OCI-M2 (cell line): Measurements from ENCODE around the gene TNS1.

Experiments used
- DNase-seq: peaks from one replicate; lab custom pipeline; 2025; ENCODE audit not compliant: unreplicated experiment; lab: John Stamatoyannopoulos, UW

TNS1 gene

GRCh38 chr2:217852555-217853211 is 150.1 kb downstream of the TNS1 start:
- no peak for DNase-seq

- no peak for DNase-seq
These were observed 151.4 kb downstream of the TNS1 start for GRCh38 chr2:217851191-217852020.

GRCh38 chr2:217849154-217849975 is 153.4 kb downstream of the TNS1 start:
- no peak for DNase-seq

DNA sequence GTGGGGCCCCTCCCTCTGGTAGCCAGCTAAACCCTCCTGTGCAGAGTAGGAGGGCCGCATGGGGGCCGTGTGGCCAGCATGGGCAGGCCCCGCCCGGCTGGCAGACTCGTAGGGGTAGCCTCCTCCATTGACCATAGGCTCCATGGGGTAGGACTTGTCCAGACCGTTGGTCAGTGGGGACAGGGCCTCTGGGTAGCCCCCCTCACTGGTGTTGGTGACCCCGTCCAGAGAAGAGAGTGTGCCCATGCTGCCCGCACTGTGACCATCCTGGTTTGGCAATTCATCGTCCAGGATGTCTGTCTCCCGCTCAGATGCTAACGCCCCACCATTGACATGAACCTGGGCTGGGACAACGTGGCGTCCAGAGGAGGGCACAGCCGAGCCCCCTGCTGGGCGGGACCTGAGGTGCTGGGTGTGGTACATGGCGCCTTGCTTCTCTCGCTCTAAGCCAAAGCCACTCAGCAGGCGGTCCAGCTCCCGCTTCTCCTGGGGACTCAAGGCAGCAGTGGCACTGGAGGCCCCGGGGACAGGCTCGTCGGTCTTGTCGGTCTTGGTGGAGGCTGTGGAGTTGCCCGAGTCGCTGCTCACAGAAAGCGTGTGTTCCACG is 154.3 kb downstream of the TNS1 start:
- DNase-seq = no peak

DNA sequence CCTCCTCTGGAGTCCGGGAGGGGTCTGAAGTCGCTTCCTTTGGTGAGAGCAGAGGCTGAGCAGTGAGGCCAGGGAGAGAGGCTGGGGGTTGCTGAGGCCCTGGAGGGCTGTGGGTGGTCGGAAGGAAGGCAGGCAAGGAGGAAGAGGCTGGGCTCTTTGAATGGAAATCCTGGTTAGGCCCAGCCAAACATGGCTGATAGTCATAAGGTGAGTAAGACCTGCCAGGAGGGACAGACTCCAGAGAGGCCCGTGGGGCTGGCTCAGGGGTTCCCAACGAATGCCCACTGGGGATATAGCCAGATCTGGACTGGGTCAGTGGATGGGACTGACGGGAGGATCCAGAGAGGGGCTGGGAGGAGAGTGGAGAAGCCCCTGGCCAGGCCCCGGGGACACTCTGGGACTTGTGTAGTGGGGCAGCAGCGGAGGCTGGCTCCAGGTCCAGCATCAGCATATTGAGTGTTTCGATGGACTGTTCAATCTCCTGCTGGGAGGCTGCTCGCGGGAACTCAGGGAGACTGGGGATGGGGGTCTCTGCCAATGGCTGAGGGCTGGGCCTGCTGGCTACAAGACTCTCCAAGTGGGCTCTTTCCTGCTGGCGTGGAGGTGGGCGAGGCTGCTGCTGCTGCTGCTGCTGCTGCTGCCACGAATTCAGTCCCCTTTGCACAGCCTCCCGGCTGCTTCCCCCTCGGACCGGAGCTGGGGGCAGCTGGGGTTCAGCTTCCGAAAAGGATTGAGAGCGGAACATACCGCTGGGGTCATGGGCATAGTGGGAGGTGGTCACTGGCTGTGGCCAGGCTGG is 155.0 kb downstream of the TNS1 start:
- DNase-seq = no peak

DNA sequence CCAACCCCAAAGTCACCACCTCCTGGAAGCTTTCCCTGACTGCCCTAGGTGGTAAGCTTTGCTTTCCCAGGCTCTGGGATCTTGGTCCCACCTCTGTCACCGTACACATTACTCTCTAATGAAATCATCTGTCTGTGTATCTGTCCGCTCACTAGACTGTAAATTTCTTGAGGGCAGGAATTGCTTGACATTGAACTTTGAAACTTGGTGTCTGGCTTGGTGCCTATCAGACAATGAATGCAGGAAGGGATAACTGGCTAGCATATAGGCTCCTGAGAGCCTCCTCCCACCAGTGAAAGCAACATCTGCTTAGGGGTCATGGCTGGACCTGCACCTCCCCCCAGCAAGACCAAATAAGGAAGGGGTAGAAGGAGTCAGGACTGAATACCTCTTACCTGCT is 155.7 kb downstream of the TNS1 start:
- no peak for DNase-seq

GRCh38 chr2:217846321-217846743 is 156.5 kb downstream of the TNS1 start:
- no peak for DNase-seq

GRCh38 chr2:217845301-217845700 is 157.5 kb downstream of the TNS1 start:
- no peak for DNase-seq

DNA sequence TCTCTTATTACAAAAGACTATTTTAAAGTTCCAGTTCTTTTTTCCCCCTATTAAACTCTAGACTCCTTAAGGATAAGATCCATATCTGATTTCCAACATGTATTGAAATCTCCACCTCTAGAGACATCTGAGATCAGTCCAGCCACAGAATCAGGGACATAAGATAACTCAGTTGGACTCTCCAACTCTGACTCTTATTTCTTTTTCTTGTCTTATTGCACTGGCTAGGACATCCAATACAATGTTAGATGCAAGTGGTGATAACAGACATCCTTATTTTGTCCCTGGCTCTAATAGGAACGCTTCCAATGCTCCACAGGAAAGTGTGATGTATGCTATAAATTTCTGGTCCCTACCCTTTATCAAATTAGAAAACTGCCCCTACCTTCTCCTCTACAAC is 158.1 kb downstream of the TNS1 start:
- DNase-seq = no peak

DNA sequence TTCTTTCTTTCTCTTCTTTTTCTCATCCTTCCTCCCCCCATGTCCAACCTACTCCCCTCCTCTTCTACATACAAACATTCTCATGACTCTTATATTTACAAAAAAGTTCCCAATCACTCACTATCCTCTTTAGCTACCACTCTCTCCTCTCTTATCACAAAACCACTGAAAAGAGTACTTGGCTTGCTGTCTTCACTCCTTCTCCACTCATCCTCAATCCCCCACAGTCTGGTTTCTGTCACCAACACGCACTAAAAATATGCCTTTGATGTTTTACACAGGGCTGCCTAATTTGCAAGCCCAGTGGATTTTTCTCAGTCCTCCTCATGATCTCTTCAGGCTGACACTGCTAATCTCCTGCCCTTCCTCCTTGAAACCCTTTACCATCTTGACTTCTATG is 159.5 kb downstream of the TNS1 start:
- no peak for DNase-seq

- no peak for DNase-seq
These were observed 160.8 kb downstream of the TNS1 start for GRCh38 chr2:217842017-217842416.

DNA sequence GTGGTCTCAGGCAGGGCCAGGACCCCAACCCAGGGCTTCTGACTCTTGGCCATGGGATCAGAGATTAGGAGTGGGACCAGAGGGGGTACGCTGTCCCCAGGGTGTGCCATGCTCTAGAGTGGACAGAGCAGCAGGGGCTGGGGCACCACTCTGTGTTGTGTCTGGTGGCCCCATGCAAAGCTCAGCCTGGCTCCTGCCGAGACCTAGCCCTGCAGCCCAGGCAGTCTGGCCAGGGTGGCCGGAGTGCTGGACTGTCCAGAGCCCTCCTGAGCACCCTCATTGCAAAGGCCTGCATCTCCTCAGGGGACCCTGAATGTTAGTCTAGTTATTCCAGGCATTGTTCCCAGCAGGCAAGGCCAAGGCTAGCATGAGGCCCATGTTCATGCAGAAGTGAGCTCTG is 162.3 kb downstream of the TNS1 start:
- DNase-seq = no peak

- no peak for DNase-seq
These were observed 163.1 kb downstream of the TNS1 start for GRCh38 chr2:217839750-217840107.

GRCh38 chr2:217839073-217839749 is 163.6 kb downstream of the TNS1 start:
- DNase-seq = no peak

DNA sequence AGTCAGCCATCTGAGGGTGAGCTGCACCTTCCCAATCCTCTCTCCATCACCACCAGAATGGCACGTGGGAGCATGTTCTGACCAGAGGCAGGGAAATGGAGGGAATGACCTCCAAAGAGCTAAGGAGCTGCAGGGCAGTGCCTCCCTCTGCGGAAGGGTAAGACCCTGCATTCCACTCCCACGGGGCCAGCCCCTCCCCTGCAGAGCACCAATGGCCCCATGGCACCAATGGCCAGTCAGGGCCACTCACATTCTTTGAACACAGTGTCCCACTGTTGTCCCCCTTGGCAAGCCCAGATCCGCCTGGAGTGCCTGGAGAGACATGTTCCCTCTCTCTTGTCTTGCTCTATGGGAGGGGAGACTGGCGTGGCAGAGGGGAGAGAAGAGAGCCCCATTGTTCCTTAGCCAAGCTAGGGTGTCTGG is 164.4 kb downstream of the TNS1 start:
- no peak for DNase-seq

DNA sequence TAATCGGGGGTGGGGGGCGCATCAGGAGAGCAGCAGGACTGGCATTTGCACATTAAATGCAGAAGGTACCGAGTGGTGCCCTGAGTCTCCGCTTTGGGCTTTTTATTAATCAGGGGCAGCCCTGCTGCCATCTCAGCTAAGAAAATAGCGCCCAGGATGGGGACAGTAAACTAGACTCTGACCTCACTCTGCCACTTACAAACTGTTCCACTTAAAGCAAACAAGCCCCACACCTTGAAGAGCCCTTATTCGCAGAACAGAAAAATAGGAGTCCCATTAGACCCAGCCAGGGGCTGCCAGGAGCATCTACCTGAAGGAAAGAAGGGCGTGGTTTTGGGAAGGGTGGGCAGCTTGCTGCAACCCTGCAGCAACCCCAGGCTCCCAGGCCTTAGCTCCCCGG is 165.3 kb downstream of the TNS1 start:
- DNase-seq = no peak

GRCh38 chr2:217836901-217837491 is 165.8 kb downstream of the TNS1 start:
- DNase-seq = no peak

DNA sequence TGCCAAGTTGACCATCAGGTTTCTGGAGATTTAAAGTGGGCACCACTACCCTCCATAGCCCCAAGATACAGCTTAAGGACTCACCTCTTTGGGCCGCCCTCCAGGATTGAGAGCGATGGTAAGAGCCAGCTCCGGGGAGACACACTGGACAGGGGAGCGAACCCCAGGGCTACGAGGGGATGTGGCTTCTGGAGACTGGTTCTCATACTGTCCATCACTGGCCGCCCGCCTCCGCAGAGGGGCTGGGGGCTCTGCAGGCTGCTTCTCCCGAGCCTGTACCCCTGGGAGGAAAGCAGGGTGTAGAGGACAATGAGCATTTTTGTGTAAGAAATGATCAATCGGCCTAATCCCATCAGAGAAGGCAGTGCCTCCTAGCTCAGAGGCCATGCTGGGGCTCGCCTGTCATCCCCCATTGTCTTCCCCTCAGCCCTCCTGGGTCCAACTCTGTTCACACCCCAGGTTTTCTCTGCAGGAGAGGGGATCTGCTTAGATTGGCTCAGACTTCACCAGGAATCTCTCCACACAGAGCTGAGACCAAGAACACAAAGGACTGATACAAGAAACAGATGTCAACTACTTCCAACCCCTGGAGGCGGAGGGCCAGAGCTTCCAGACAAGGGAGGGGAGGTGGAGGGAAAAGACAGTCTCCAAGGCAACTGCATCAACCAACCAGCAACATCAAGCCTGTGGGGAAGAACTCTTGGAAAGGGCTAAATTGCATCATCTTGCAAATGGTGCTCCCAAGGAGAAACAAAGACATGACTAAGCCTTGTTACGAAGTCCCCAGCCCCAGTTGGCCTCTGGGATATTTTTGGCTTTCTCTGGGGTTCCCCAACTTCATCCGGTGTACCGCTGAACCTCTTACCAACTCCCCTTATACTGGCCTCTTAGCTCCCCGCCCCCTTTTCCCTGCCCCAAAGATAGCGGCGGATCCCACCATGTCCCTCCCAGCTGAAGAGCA is 166.6 kb downstream of the TNS1 start:
- no peak for DNase-seq
